K562 (cell line): Measurements from ENCODE around the gene SLC6A20.

Experiments used
- CREB5 ChIP-seq: fragments of 250-450 bp; sonication (Bioruptor Pico); IDR thresholded peaks from 2 replicates; pipeline ENCODE4 v1.5.0; 2020; ENCODE audit warnings: mild to moderate bottlenecking
- CTCF ChIP-seq, 3 experiments: IDR thresholded peaks in 2 of 3; conservative IDR thresholded peaks in 1 of 3; 2 replicates each; pipeline ENCODE4 v1.5.1; 2011 to 2012; ENCODE audit warnings: low read length in 3 of 3, mild to moderate bottlenecking in 3 of 3, control low read depth in 2 of 3, improper control_type of control experiment in 1 of 3, inconsistent platforms in 1 of 3, low read depth in 1 of 3, mixed read lengths in 1 of 3, moderate library complexity in 1 of 3; ENCODE audit not compliant: insufficient read depth in 2 of 3
- EZH2 ChIP-seq: IDR thresholded peaks from 2 replicates; pipeline ENCODE4 v1.6.1; 2012; ENCODE audit warnings: low read depth, mild to moderate bottlenecking, inconsistent platforms, low read length, borderline replicate concordance
- JUN ChIP-seq, 2 experiments: sonication (generic) in 1 of 2; formaldehyde crosslinking in 1 of 2; IDR thresholded peaks; 2 replicates each; pipeline versions ENCODE4 v1.6.1 to v1.8.0; 2012 to 2022; ENCODE audit warnings: borderline replicate concordance in 2 of 2, mild to moderate bottlenecking in 2 of 2, improper control_type of control experiment in 1 of 2, low read depth in 1 of 2, low read length in 1 of 2, missing genetic modification reagents in 1 of 2
- MAX ChIP-seq: sonication (generic); formaldehyde crosslinking; IDR thresholded peaks from 2 replicates; pipeline ENCODE4 v1.9.0; 2022; ENCODE audit warnings: mild to moderate bottlenecking, missing genetic modification reagents
- SRF ChIP-seq, 2 experiments: fragments of 250-450, 450-650 bp in 1 of 2; sonication (Bioruptor Pico) in 1 of 2; sonication (generic) in 1 of 2; formaldehyde crosslinking; IDR thresholded peaks; 2 replicates each; pipeline versions ENCODE4 v1.5.0 to v1.5.1; 2020 to 2022; ENCODE audit warnings: mild to moderate bottlenecking in 1 of 2, missing genetic modification reagents in 1 of 2
- UBTF ChIP-seq, 2 experiments: IDR thresholded peaks; 2 replicates each; pipeline ENCODE4 v1.6.1; 2012; ENCODE audit warnings: improper control_type of control experiment in 2 of 2, low read depth in 2 of 2, low read length in 2 of 2, borderline replicate concordance in 1 of 2
- ZC3H8 ChIP-seq: fragments of 450-650 bp; IDR thresholded peaks from 2 replicates; pipeline ENCODE4 v1.6.1; 2017
- ZNF780A ChIP-seq: fragments of 250-450 bp; sonication (Bioruptor Pico); IDR thresholded peaks from 2 replicates; pipeline ENCODE4 v1.5.0; 2021; ENCODE audit warnings: mild to moderate bottlenecking

GRCh38 chr3:45758871-45759270 is 37.5 kb downstream of the SLC6A20 start:
- TF ChIP-seq MAX (CRISPR knock-in tag) (no peak), UBTF (IDR thresholded peaks at IDR 0.05; ENCODE audit: borderline replicate concordance in 1 of 2, low read depth in 2 of 2, low read length in 2 of 2) (no peak), CREB5 (CRISPR knock-in tag) (no peak), SRF (CRISPR knock-in tag; IDR thresholded peaks at IDR 0.05) (no peak), EZH2 (no peak), ZNF780A (no peak), CTCF (IDR thresholded peaks at IDR 0.05 in 2 of 3, conservative IDR thresholded peaks at IDR 0.05 in 1 of 3; ENCODE audit: insufficient read depth in 2 of 3, low read depth in 1 of 3, low read length in 3 of 3) (no peak), ZC3H8 (no peak), JUN (IDR thresholded peaks at IDR 0.05; ENCODE audit: borderline replicate concordance, low read depth, low read length) (no peak), JUN (CRISPR knock-in tag; IDR thresholded peaks at IDR 0.05; ENCODE audit: borderline replicate concordance) (no peak)
